Lower leg skin (tissue), 3 donors: ENCODE measurements around the gene DROSHA.

Source experiments
- CTCF ChIP-seq, 3 donors: fragments of 450-650 bp; IDR thresholded peaks; one replicate each; pipeline ENCODE4 v1.5.1; 2016; ENCODE audit warnings: antibody characterized with exemption in 3 of 3, mild to moderate bottlenecking in 3 of 3, moderate library complexity in 2 of 3
- POLR2A ChIP-seq, 2 donors: fragments of 450-650 bp; IDR thresholded peaks; one replicate each; pipeline ENCODE4 v1.6.1; 2016 to 2017; ENCODE audit warnings: antibody characterized with exemption in 2 of 2, mild to moderate bottlenecking in 1 of 2, moderate library complexity in 1 of 2

DNA sequence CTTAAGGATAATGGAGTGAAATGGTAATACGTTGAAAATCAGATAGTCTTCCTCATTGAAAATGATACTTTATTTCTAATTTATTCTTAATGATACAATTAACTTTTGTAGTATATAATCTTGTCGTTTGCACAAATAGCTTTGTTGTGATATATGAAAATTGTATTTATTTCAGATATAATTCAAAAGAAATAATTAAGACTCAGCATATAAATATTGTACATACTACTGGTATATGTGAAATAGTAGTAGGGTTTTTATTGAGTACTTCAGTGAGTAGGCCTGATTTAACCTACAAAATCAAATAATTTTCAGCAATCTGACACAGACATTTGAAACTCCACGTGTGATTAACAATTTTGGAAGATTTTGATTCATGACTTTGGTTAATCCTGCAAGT is 5.0 kb upstream of the DROSHA start:
- no peak for TF ChIP-seq CTCF (IDR thresholded peaks at IDR 0.05)
- TF ChIP-seq POLR2A (IDR thresholded peaks at IDR 0.05): no peak
